GM21381 (cell line): ENCODE data around the gene LRP3.
"Not testable (repeated sequence)": the region's sequence is repeated elsewhere in the genome, so short reads cannot be mapped to it uniquely, and the experiment has no call there.

Experiments used
- ATAC-seq: cut with Tn5 transposase; IDR thresholded peaks from one replicate; pipeline ENCODE4 v1.9.1; 2021; ENCODE audit warnings: mild to moderate bottlenecking, moderate library complexity; ENCODE audit not compliant: unreplicated experiment

Gene LRP3

GRCh38 chr19:33201886-33202545, 7.9 kb downstream of the LRP3 start:
- no peak for ATAC-seq

- ATAC-seq: no peak
Measured at GRCh38 chr19:33202546-33203507, 8.7 kb downstream of the LRP3 start.

GRCh38 chr19:33203529-33203928, 9.4 kb downstream of the LRP3 start:
- no peak for ATAC-seq

- ATAC-seq: no peak
Measured at GRCh38 chr19:33204136-33204973, 10.2 kb downstream of the LRP3 start.

GRCh38 chr19:33205110-33205509, 11.0 kb downstream of the LRP3 start:
- ATAC-seq: no peak

- ATAC-seq: no peak
Measured at GRCh38 chr19:33205531-33206260, 11.6 kb downstream of the LRP3 start.

GRCh38 chr19:33206261-33207039, 12.3 kb downstream of the LRP3 start:
- ATAC-seq: no peak

- ATAC-seq: no peak
Measured at GRCh38 chr19:33207040-33207620, 13.0 kb downstream of the LRP3 start.

- ATAC-seq: no peak
Measured at GRCh38 chr19:33207903-33208302, 13.8 kb downstream of the LRP3 start.

- ATAC-seq: no peak
Measured at GRCh38 chr19:33208371-33208895, 14.3 kb downstream of the LRP3 start.

- no peak for ATAC-seq
Measured at GRCh38 chr19:33208904-33209849, 15.0 kb downstream of the LRP3 start.

GRCh38 chr19:33209850-33210230, 15.7 kb downstream of the LRP3 start:
- not testable (repeated sequence) for ATAC-seq

- no peak for ATAC-seq
Measured at GRCh38 chr19:33210266-33210940, 16.3 kb downstream of the LRP3 start.

- ATAC-seq: no peak
Measured at GRCh38 chr19:33211794-33212435, 17.8 kb downstream of the LRP3 start.

GRCh38 chr19:33212436-33213172, 18.5 kb downstream of the LRP3 start:
- no peak for ATAC-seq

GRCh38 chr19:33214596-33214995, 20.5 kb downstream of the LRP3 start:
- ATAC-seq: no peak
